HCT116 (cell line): ENCODE measurements around the gene ESYT3. TPM values are rescaled to one million over a fixed set of nuclear protein-coding genes. Genes with fewer than 3 reads are reported as not detected.

Experiments used
- ATAC-seq: fragments of 200-7000 bp; cut with Tn5 transposase; 2 replicates; pipeline ENCODE4 v1.9.1; 2020; ENCODE audit warnings: mild to moderate bottlenecking, moderate library complexity
- BruUV-seq: library from RNA; stranded (reverse); fragments of 400-500 nt; replicated peaks from 2 replicates; lab custom pipeline; 2021; lab: Mats Ljungman, UMichigan
- CTCF ChIA-PET: fragments of 300-600 bp; sonication (Branson Sonifier 250); formaldehyde crosslinking; loops from one replicate; lab custom pipeline; 2021; ENCODE audit warnings: antibody characterized with exemption; lab: Charles Lee
- POLR2A ChIA-PET: fragments of 300-600, 350-600 bp; sonication (Branson Sonifier 250); formaldehyde crosslinking; loops from one replicate; lab custom pipeline; 2021; ENCODE audit warnings: antibody characterized with exemption; lab: Charles Lee
- RAD21 ChIA-PET, 2 experiments: fragments of 300-600 bp; sonication (Branson Sonifier 250); formaldehyde crosslinking; loops; one replicate each; lab custom pipeline; 2023; ENCODE audit warnings: low total read pairs in 2 of 2; ENCODE audit not compliant: uncharacterized antibody in 2 of 2, unreplicated experiment in 2 of 2, low non-redundant PET in 1 of 2; lab: Charles Lee
- DNase-seq: peaks from one replicate; pipeline ENCODE4 v3.0.0-alpha.2; 2010; ENCODE audit warnings: low read depth, low spot score
- H2AFZ ChIP-seq: fragments of 200-600 bp; shearing (Covaris generic), sonication (generic); 2 replicates; pipeline ENCODE4 v1.6.1; 2017; ENCODE audit warnings: low read depth, mixed run types, mixed read lengths, antibody characterized with exemption, low read length; ENCODE audit not compliant: poor library complexity, severe bottlenecking
- H3K27ac ChIP-seq: 2 replicates; pipeline ENCODE4 v1.5.1; 2012; ENCODE audit warnings: low read depth, low read length
- H3K27me3 ChIP-seq: fragments of 200-600 bp; sonication (generic); 2 replicates; pipeline ENCODE4 v1.6.1; 2016; ENCODE audit warnings: mixed run types, low read length, mixed read lengths; ENCODE audit not compliant: insufficient read depth
- H3K36me3 ChIP-seq, 2 experiments: fragments of 200-500 bp in 1 of 2; fragments of 200-600 bp in 1 of 2; sonication (Bioruptor generic) in 1 of 2; sonication (generic) in 1 of 2; 2 replicates each; pipeline versions ENCODE4 v1.5.1 to v1.6.1; 2014 to 2016; ENCODE audit warnings: low read length in 2 of 2, inconsistent platforms in 1 of 2, mixed read lengths in 1 of 2, mixed run types in 1 of 2; ENCODE audit not compliant: insufficient read depth in 2 of 2, control insufficient read depth in 1 of 2
- H3K4me1 ChIP-seq, 2 experiments: fragments of 200-600 bp in 1 of 2; sonication (generic) in 1 of 2; 2 replicates each; pipeline versions ENCODE4 v1.5.1 to v1.6.1; 2012 to 2017; ENCODE audit warnings: low read length in 2 of 2, inconsistent platforms in 1 of 2, mild to moderate bottlenecking in 1 of 2, mixed read lengths in 1 of 2, mixed run types in 1 of 2, moderate library complexity in 1 of 2; ENCODE audit not compliant: insufficient read depth in 2 of 2, control insufficient read depth in 1 of 2
- H3K4me2 ChIP-seq: fragments of 200-600 bp; sonication (generic); 2 replicates; pipeline ENCODE4 v1.6.1; 2017; ENCODE audit warnings: mixed run types, low read length, mixed read lengths
- H3K4me3 ChIP-seq, 2 experiments: fragments of 200-600 bp in 1 of 2; sonication (generic) in 1 of 2; replicated peaks in 1 of 2; 2 replicates each; pipeline ENCODE4 v1.5.1; 2011 to 2016; ENCODE audit warnings: low read length in 2 of 2, control low read depth in 1 of 2, low read depth in 1 of 2, mild to moderate bottlenecking in 1 of 2, mixed read lengths in 1 of 2, mixed run types in 1 of 2
- H3K79me2 ChIP-seq: fragments of 200-600 bp; sonication (generic); 2 replicates; pipeline ENCODE4 v1.6.1; 2017; ENCODE audit warnings: mild to moderate bottlenecking, mixed run types, low read length, moderate library complexity, mixed read lengths; ENCODE audit not compliant: insufficient read depth
- H3K9ac ChIP-seq: fragments of 200-600 bp; sonication (generic); 2 replicates; pipeline ENCODE4 v1.6.1; 2016; ENCODE audit warnings: low read length, mixed read lengths
- H3K9me2 ChIP-seq: fragments of 200-600 bp; sonication (generic), shearing (Covaris generic); 2 replicates; pipeline ENCODE4 v1.6.1; 2017; ENCODE audit warnings: mixed run types, mild to moderate bottlenecking, moderate library complexity; ENCODE audit not compliant: insufficient read depth
- H3K9me3 ChIP-seq, 2 experiments: fragments of 200-500 bp in 1 of 2; fragments of 200-600 bp in 1 of 2; sonication (Bioruptor generic) in 1 of 2; sonication (generic) in 1 of 2; 2 replicates each; pipeline ENCODE4 v1.6.1; 2014 to 2017; ENCODE audit warnings: low read length in 2 of 2, mixed read lengths in 2 of 2, inconsistent platforms in 1 of 2, low read depth in 1 of 2, mild to moderate bottlenecking in 1 of 2, mixed run types in 1 of 2, moderate library complexity in 1 of 2; ENCODE audit not compliant: control insufficient read depth in 1 of 2, insufficient read depth in 1 of 2
- H4K20me1 ChIP-seq: fragments of 200-600 bp; sonication (generic), shearing (Covaris generic); 2 replicates; pipeline ENCODE4 v1.6.1; 2017; ENCODE audit warnings: mixed run types, mild to moderate bottlenecking, moderate library complexity; ENCODE audit not compliant: insufficient read depth
- CEBPB ChIP-seq: IDR thresholded peaks from 2 replicates; pipeline ENCODE4 v1.6.1; 2012; ENCODE audit warnings: low read depth
- ELF1 ChIP-seq: IDR thresholded peaks from 2 replicates; pipeline ENCODE4 v1.6.1; 2012; ENCODE audit warnings: low read depth, borderline replicate concordance
- EZH2 ChIP-seq: fragments of 200-600 bp; sonication (generic); IDR thresholded peaks from 2 replicates; pipeline ENCODE4 v1.6.1; 2017; ENCODE audit warnings: antibody characterized with exemption, mixed run types
- FOSL1 ChIP-seq: IDR thresholded peaks from 2 replicates; pipeline ENCODE4 v1.6.1; 2012; ENCODE audit warnings: low read depth
- TCF7L2 ChIP-seq: IDR thresholded peaks from 2 replicates; pipeline ENCODE4 v1.7.0; 2011; ENCODE audit warnings: borderline replicate concordance, inconsistent platforms; ENCODE audit not compliant: insufficient read depth, insufficient read length; ENCODE audit errors: extremely low read depth
- YY1 ChIP-seq: IDR thresholded peaks from 2 replicates; pipeline ENCODE4 v1.6.1; 2011; ENCODE audit warnings: low read length, low read depth, moderate library complexity, mild to moderate bottlenecking; ENCODE audit not compliant: insufficient replicate concordance; ENCODE audit errors: extremely low read depth
- intact Hi-C: fragments of 100-400 bp; cut with micrococcal nuclease; formaldehyde crosslinking; loops from 2 replicates; pipeline ENCODE4 v1.10.0; 2022
- total RNA-seq: library from RNA; stranded (reverse); gene quantifications from one replicate; pipeline ENCODE4 v1.2.1, GENCODE V29; 2021; ENCODE audit not compliant: unreplicated experiment

Gene ESYT3
- total RNA-seq, 1 experiment from 2014 or later = 0.05 TPM

GRCh38 chr3:138442433-138442832, 8.0 kb downstream of the ESYT3 start:
- H3K9me2 ChIP-seq = no peaks in the 10 kb centered on the region
- no peaks in the 10 kb centered on the region for H3K79me2 ChIP-seq
- 0 out of 2 replicates have a peak overlapping the region, but pooled peaks have one; percentile 0 for H3K9ac ChIP-seq
- ATAC-seq (peak; percentile 98), DNase-seq (peak; percentile 60)
- ChIA-PET CTCF (interaction anchor here (0.8 to 1.5 kb wide), 5 partner anchors 11 to 493 kb away, joined by 3 to 5 read pairs (median 4); partner anchors contain the start of gene CEP70), POLR2A (no interaction called here), RAD21 (no interaction called here)
- H3K27me3 ChIP-seq = no peaks in the 10 kb centered on the region
- intact Hi-C loops = no loop called here
- H3K36me3 ChIP-seq = no peaks in the 10 kb centered on the region
- peak overlapping the region; percentile 60 for H3K4me2 ChIP-seq
- H3K9me3 ChIP-seq = no peaks in the 10 kb centered on the region
- peaks cover 14 to 18% of the 10 kb centered on the region in 2 experiments for H3K4me1 ChIP-seq
- no peak overlapping the region for H3K27ac ChIP-seq
- H3K4me3 ChIP-seq = peak overlapping the region in 1 of 2 experiments; percentile 6; a peak in 1 of 4 replicates
- H4K20me1 ChIP-seq = no peaks in the 10 kb centered on the region
- TF ChIP-seq TCF7L2 = peak; percentile 42
- peak; percentile 66 for TF ChIP-seq FOSL1
- TF ChIP-seq CEBPB = no peak
- peak overlapping the region; percentile 71 for H2AFZ ChIP-seq
- BruUV-seq = no TSS peak

- H3K4me1 ChIP-seq = peaks cover 14 to 18% of the 10 kb centered on the region in 2 experiments
- CTCF ChIA-PET = interaction anchor here (0.9 to 1.5 kb wide), 2 partner anchors 10 to 26 kb away, joined by 4 read pairs; no protein-coding TSS in a partner anchor
- RAD21 ChIA-PET = no interaction called here
- H3K9me3 ChIP-seq = no peaks in the 10 kb centered on the region
- no peaks in the 10 kb centered on the region for H3K9me2 ChIP-seq
- no peak for TF ChIP-seq EZH2
- no peak for TF ChIP-seq YY1
- no peak for TF ChIP-seq ELF1
- H3K36me3 ChIP-seq = no peaks in the 10 kb centered on the region
- POLR2A ChIA-PET = no interaction called here
- H2AFZ ChIP-seq = peak overlapping the region; percentile 71
- ATAC-seq = no peak
- no peaks in the 10 kb centered on the region for H3K79me2 ChIP-seq
- no peaks in the 10 kb centered on the region for H3K27me3 ChIP-seq
- no peak overlapping the region for H3K9ac ChIP-seq
- intact Hi-C loops = no loop called here
- no peak overlapping the region for H3K4me3 ChIP-seq
- peak overlapping the region; percentile 60; the same call in 1 of the 2 replicates for H3K4me2 ChIP-seq
- no TSS peak for BruUV-seq
- DNase-seq = no peak
- no peaks in the 10 kb centered on the region for H4K20me1 ChIP-seq
- no peak overlapping the region for H3K27ac ChIP-seq
Observed at GRCh38 chr3:138443091-138443490, 8.7 kb downstream of the ESYT3 start.
